ENCODE measurements around the gene CEACAM5.

- no peak; the same call in 1 of the 2 replicates for TF ChIP-seq CTCF (conservative IDR thresholded peaks at IDR 0.05; ENCODE audit: low read depth, low read length)
- no peak for TF ChIP-seq CEBPB (IDR thresholded peaks at IDR 0.05; ENCODE audit: low read depth, low read length)
Observed at GRCh38 chr19:41706741-41707501, 1.5 kb upstream of the CEACAM5 start.

All from IMR-90 (cell line).